Astrocyte (in vitro differentiated cells and primary cell): ENCODE results near the gene ZNF608.

Experiments
- CTCF ChIP-seq: IDR thresholded peaks from 2 replicates; pipeline ENCODE4 v1.5.1; 2011; ENCODE audit warnings: low read depth, mild to moderate bottlenecking, inconsistent platforms, low read length, moderate library complexity; ENCODE audit not compliant: insufficient read depth
- EZH2 ChIP-seq: IDR thresholded peaks from 2 replicates; pipeline ENCODE4 v1.6.1; 2012; ENCODE audit warnings: mild to moderate bottlenecking, low read length, inconsistent platforms; ENCODE audit not compliant: insufficient read depth

GRCh38 chr5:124760608-124761007, 14.2 kb upstream of the ZNF608 start:
- TF ChIP-seq CTCF, result no peak
- TF ChIP-seq EZH2, result no peak
